ENCODE data around the gene CHD9NB. TPM values are rescaled to one million over a fixed set of nuclear protein-coding genes. Genes with fewer than 3 reads are reported as not detected.

Gene CHD9NB
- total RNA-seq, result 1 to 10 TPM; 1.9 to 3.0 (median 2.1) TPM

DNA sequence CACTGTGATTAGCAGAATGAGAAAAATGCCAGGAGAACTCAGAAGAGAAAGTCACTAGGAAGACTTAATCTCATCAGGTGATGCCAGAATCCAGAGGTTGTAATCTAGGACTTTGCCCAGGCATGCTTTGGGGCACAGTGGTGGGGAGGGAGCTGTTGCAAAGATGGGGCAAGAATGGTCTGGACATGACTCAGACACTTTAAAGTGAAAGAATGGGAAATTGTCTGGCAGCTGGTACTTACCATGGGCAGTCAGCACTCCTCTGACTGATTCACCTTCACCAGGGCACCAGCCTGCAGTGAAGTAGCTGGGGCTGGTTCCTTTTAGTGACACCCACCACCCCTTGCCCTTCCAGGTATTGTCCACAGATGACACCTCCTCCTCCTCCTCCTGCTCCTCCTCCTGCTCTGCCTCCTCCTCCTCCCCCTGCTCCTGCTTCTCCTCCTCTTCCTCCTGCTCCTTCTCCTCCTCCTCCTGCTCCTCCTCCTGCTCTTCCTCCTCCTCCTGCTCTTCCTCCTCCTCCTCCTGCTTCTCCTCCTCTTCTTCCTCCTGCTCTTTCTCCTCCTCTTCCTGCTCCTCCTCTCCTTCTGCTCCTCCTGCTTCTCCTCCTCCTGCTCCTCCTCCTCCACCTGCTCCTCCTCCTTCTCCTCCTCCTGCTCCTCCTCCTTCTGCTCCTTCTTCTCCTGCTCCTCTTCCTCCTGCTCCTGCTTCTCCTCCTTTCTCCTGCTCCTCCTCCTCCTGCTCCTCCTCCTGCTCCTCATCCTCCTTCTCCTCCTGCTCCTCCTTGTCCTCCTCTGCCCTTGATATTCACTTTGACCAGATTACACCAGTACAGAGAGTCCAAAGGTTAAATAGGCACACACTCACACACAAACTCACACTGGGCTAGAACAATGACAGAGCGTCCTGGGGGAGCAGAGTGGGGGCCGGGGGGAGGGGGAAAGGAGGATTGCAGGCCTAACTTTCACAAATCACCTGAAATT is at the start of gene CHD9NB:
TSS of gene CHD9NB (minus strand) at position 379 of the 983 bp plus-strand sequence. CDS start 8,739 bp downstream, outside the sequence.
- TF ChIP-seq, protein P1, sequence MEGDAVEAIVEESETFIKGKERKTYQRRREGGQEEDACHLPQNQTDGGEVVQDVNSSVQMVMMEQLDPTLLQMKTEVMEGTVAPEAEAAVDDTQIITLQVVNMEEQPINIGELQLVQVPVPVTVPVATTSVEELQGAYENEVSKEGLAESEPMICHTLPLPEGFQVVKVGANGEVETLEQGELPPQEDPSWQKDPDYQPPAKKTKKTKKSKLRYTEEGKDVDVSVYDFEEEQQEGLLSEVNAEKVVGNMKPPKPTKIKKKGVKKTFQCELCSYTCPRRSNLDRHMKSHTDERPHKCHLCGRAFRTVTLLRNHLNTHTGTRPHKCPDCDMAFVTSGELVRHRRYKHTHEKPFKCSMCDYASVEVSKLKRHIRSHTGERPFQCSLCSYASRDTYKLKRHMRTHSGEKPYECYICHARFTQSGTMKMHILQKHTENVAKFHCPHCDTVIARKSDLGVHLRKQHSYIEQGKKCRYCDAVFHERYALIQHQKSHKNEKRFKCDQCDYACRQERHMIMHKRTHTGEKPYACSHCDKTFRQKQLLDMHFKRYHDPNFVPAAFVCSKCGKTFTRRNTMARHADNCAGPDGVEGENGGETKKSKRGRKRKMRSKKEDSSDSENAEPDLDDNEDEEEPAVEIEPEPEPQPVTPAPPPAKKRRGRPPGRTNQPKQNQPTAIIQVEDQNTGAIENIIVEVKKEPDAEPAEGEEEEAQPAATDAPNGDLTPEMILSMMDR (IDR thresholded peaks at IDR 0.05), result no peak
- TF ChIP-seq POLR2A (IDR thresholded peaks at IDR 0.05), result peak in 2 of 4 donors; percentile 10 to 50
- no peaks in the 10 kb centered on the region for H3K27me3 ChIP-seq
- no peaks in the 10 kb centered on the region for H3K36me3 ChIP-seq
- H3K9me3 ChIP-seq, result no peaks in the 10 kb centered on the region
- no peak for DNase-seq
- WGBS, 2 donors, result 25 to 43% methylated on average over 2 of the region's 2 CpGs
- H3K4me3 ChIP-seq, result peak within 1 kb of the TSS in 1 of 4 donors; percentile 19
- H3K27ac ChIP-seq, result peak within 1 kb of the TSS; percentile 61 to 94 (median 80)
- H3K4me1 ChIP-seq, result peaks cover 13 to 57% (median 20%) of the 10 kb centered on the region in 3 donors
- intact Hi-C loops (cut with DNase I), result loop anchor here (10.0 kb wide), 1 partner anchor 82 kb away; no protein-coding TSS in a partner anchor

DNA sequence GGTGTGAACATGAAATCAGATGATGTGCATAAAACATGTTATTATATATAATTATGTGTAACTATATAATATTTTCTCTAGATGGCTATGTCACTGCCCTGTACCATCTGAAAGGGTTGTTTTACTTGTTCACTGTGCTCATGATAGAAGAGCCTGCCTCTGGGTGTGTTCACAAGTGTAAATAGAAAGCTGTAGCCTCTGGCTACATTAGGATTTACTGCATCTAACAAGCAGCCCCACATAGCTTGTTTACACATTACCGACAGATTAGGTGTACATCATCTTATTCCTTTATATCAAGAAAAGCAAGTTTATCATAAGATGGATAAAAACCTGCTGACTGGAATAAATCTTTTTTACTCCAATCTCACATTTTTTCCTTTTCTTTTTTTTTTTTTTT is 48.2 kb upstream of the CHD9NB start:
- H3K4me1 ChIP-seq, result peaks cover 29 to 63% (median 39%) of the 10 kb centered on the region in 3 donors
- intact Hi-C loops (cut with DNase I), result loop anchor here (2.0 kb wide), 1 partner anchor 20 kb away; no protein-coding TSS in a partner anchor
- peak overlapping the region; percentile 92 to 96 (median 96) for H3K27ac ChIP-seq
- no peaks in the 10 kb centered on the region for H3K9me3 ChIP-seq
- DNase-seq, result no peak
- no peak for TF ChIP-seq POLR2A (IDR thresholded peaks at IDR 0.05)
- TF ChIP-seq, protein P1 (IDR thresholded peaks at IDR 0.05), result no peak
- no peaks in the 10 kb centered on the region for H3K27me3 ChIP-seq
- 52 to 53% methylated on average over 1 of the region's 1 CpG for WGBS, 2 donors
- no peak overlapping the region for H3K4me3 ChIP-seq
- H3K36me3 ChIP-seq, result no peaks in the 10 kb centered on the region

DNA sequence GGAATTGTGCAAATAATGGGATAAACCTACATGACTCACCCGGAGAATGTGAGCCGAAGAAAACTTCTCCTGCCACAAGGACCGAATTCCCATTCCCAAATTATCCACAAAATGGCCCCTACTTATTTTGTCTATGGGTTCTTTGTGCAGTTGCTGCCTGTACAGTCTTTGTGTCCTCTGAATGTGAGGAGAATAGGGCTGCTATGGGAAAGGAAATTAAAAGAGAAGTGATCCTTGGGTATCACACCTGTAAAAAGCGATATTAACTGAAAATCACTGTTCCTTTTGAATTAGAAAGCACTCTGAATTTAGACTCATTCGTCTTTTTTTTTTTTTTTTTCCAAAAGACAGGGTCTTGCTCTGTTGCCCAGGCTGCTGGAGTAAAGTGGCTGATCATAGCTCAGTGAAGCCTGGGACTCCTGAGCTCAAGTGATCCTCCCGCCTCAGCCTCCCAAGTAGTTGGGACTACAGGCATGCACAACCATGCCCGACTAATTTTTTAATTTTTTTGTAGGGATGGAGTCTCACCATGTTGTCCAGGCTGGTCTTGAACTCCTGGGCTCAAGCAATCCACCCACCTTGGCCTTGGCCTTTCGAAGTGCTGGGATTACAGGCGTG is 47.5 kb upstream of the CHD9NB start:
- intact Hi-C loops (cut with DNase I), result loop anchor here (2.0 kb wide), 1 partner anchor 19 kb away; no protein-coding TSS in a partner anchor
- peak overlapping the region; percentile 40 to 65 (median 50) for H3K4me3 ChIP-seq
- H3K36me3 ChIP-seq, result no peaks in the 10 kb centered on the region
- no peaks in the 10 kb centered on the region for H3K27me3 ChIP-seq
- no peak for DNase-seq
- TF ChIP-seq POLR2A (IDR thresholded peaks at IDR 0.05), result no peak
- TF ChIP-seq, protein P1 (IDR thresholded peaks at IDR 0.05), result no peak
- no peaks in the 10 kb centered on the region for H3K9me3 ChIP-seq
- WGBS, 2 donors, result 51 to 57% methylated on average over 9 of the region's 9 CpGs
- peak overlapping the region; percentile 92 to 96 (median 96) for H3K27ac ChIP-seq
- peaks cover 29 to 65% (median 39%) of the 10 kb centered on the region in 3 donors for H3K4me1 ChIP-seq

DNA sequence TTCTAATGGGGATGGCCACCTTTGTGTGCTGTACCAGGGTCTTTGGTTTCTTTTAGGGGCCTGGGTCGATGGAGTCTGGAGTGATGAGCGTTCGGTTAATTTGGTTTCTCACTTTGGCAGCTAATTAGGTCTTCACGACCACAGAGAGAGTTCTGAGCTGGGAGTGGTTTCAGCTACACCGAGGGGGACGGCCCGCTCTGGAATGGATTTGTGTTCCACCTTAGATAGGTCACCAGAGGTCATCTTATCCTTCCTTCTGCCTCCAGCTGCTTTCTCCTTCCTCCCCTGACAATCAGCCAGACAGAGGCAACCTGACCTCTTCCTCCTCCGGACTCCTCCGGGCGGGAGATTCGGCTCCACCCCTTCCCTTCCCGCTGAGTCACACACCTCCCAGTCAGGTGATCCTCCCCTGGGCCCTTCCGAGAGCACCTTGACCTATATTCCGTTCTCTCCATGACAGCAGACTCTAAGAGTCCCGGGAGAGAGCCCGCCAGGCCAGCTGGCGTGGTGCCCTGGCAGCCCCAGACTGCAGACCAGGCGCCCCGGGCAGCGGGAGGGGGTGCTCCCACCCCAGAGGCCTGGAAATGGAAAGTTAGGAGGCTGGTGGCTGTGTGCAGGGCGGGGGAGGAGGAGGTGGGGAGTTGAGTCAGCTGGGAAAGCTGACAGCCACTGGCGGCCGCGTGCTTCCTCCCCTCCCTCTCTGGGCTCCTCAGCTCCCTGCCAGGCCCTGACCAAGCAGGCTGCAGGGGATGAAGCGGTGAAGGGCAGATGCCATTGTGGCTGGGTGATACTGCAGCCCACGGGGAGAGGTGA is 46.8 kb upstream of the CHD9NB start:
- intact Hi-C loops (cut with DNase I), result loop anchor here (2.0 kb wide), 1 partner anchor 19 kb away; no protein-coding TSS in a partner anchor
- peaks cover 31 to 72% (median 41%) of the 10 kb centered on the region in 3 donors for H3K4me1 ChIP-seq

More for the DNA sequence above, 46.8 kb upstream of the CHD9NB start:
- TF ChIP-seq, protein P1 (IDR thresholded peaks at IDR 0.05), result no peak
- TF ChIP-seq POLR2A (IDR thresholded peaks at IDR 0.05), result no peak
- H3K4me3 ChIP-seq, result peak overlapping the region; percentile 40 to 65 (median 50)
- WGBS, 2 donors, result 0 to 2% methylated on average over 9 to 12 of the region's 26 CpGs
- DNase-seq, result peak; percentile 55
- H3K27me3 ChIP-seq, result no peaks in the 10 kb centered on the region
- no peaks in the 10 kb centered on the region for H3K36me3 ChIP-seq
- H3K9me3 ChIP-seq, result no peaks in the 10 kb centered on the region
- H3K27ac ChIP-seq, result peak overlapping the region; percentile 92 to 96 (median 96)
